Measurements from ENCODE around the gene CLDN1. TPM values are rescaled to one million over a fixed set of nuclear protein-coding genes. Genes with fewer than 3 reads are reported as not detected.

Gene CLDN1
- total RNA-seq (2022; extraction: Qiagen RNA extraction) = 15.3 to 20.2 TPM (median 18.5 TPM) in 5 replicates

GRCh38 chr3:190321789-190322603 is at the start of gene CLDN1:
Gene CLDN1 (minus strand): TSS chr3:190322446. CDS start chr3:190322206, 240 bp downstream.

Other genes with a start within 250 kb of the CLDN1 start
- gene P3H2, start 201.5 kb downstream of the CLDN1 start, total RNA-seq (2022; extraction: Qiagen RNA extraction) = 31.8 to 47.5 TPM (median 39.7 TPM) in 5 replicates
- gene CLDN16, start 65.7 kb upstream of the CLDN1 start, total RNA-seq (2022; extraction: Qiagen RNA extraction) = 0.03 to 0.16 TPM (median 0.09 TPM) in 5 replicates
- gene TMEM207, start 127.5 kb upstream of the CLDN1 start, total RNA-seq (2022; extraction: Qiagen RNA extraction) = not detected in 5 replicates
- gene IL1RAP, start 191.6 kb upstream of the CLDN1 start, total RNA-seq (2022; extraction: Qiagen RNA extraction) = 4.0 to 6.0 TPM (median 4.7 TPM) in 5 replicates